Breast epithelium (tissue), 3 donors: ENCODE measurements around the gene CSHL1.

Experiments used
- CTCF ChIP-seq, 3 donors: fragments of 450-650 bp; IDR thresholded peaks; one replicate each; pipeline ENCODE4 v1.5.1; 2016 to 2017; ENCODE audit warnings: antibody characterized with exemption in 3 of 3, mild to moderate bottlenecking in 3 of 3, moderate library complexity in 3 of 3
- POLR2AphosphoS5 ChIP-seq, 3 donors: sonication (generic); formaldehyde crosslinking; IDR thresholded peaks; one replicate each; pipeline ENCODE4 v1.6.1; 2017; ENCODE audit warnings: antibody characterized with exemption in 3 of 3

DNA sequence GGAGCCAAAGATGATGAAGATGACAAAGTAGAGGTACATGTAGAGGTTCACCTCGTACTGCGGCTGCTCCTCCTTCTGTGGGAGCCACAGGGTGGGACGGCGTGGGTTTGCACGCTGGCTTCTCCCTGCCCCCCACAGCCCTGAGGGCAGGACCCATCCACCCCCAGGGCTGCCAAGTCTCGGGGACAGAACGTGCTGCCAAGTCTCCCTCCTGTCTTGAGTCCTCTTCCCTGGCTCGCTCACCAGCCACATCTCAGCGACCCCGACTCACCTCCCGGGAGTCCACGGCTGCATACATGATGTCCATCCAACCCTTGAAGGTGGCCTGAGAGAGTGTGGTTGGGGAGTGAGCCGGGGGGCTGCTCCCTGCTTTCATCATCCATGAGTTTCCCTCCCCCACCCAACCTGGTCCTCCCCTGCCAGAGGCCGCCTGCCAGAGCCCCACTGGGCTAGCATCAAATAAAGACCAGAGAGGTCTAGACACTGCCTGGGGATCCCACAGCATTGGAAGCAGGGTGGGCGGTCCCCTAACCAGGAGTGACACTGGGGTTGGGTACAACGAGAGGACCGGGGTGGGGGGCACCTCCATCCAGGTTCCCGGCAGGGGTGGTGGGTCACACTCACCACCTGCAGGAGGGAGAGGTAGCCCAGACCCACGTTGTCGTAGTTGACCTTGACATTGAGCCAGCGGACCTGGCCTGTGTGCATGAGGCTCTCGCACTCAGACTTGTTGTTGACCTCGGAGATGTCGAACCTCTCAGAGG lies 33.9 kb upstream of the CSHL1 start:
- TF ChIP-seq CTCF (IDR thresholded peaks at IDR 0.05) (no peak), POLR2AphosphoS5 (IDR thresholded peaks at IDR 0.05) (no peak)
